Posterior vena cava (tissue), 2 donors: Measurements from ENCODE around the gene TAF1L. TPM values are rescaled to one million over a fixed set of nuclear protein-coding genes. Genes with fewer than 3 reads are reported as not detected.

ENCODE experiments used
- DNase-seq: peaks from one replicate; pipeline ENCODE4 v3.0.0-alpha.2; 2020; ENCODE audit warnings: low spot score
- intact Hi-C, 2 donors: fragments of 100-400 bp; cut with DNase I; formaldehyde crosslinking; loops; one replicate each; pipeline versions ENCODE4 v1.14.1 to v1.14.2; 2022 to 2023
- total RNA-seq, 2 donors: library from RNA; stranded (reverse); fragmentation: NEBNext Ultra II Directional; extraction: Animal tissue kit (Norgen Biotek cat#: 25700); gene quantifications; one replicate each; pipeline ENCODE4 v1.2.1, GENCODE V29; 2021
- donor health status: DM: yes; HTN: yes; CAD: no.
- donor health status: DM: yes; HTN: yes; CAD: no.

TAF1L gene
- total RNA-seq, 2 donors from 2014 or later: 0.05 TPM; not detected in 1

- DNase-seq: no peak
- intact Hi-C loops: loop anchor here in 1 of 2 donors (10.0 kb wide), 1 partner anchor 374 kb away; no protein-coding TSS in a partner anchor
Measured at GRCh38 chr9:32590898-32591297, 44.6 kb downstream of the TAF1L start.

- intact Hi-C loops: loop anchor here in 1 of 2 donors (10.0 kb wide), 1 partner anchor 374 kb away; no protein-coding TSS in a partner anchor
- no peak for DNase-seq
Measured at GRCh38 chr9:32590476-32590875, 45.0 kb downstream of the TAF1L start.

- DNase-seq: no peak
- intact Hi-C loops: no loop called here
Measured at GRCh38 chr9:32589083-32589723, 46.3 kb downstream of the TAF1L start.

- DNase-seq: no peak
- intact Hi-C loops: no loop called here
Measured at GRCh38 chr9:32587901-32588300, 47.6 kb downstream of the TAF1L start.

- intact Hi-C loops: no loop called here
- no peak for DNase-seq
Measured at GRCh38 chr9:32584784-32585183, 50.7 kb downstream of the TAF1L start.

GRCh38 chr9:32581512-32582143 lies 53.8 kb downstream of the TAF1L start:
- no peak for DNase-seq
- intact Hi-C loops: no loop called here

- intact Hi-C loops: no loop called here
Measured at GRCh38 chr9:32580631-32581300, 54.7 kb downstream of the TAF1L start.

GRCh38 chr9:32579706-32580331 lies 55.6 kb downstream of the TAF1L start:
- DNase-seq: peak; percentile 88
- intact Hi-C loops: loop anchor here (2.0 kb wide), 1 partner anchor 201 kb away; no protein-coding TSS in a partner anchor

More at GRCh38 chr9:32580631-32581300, 54.7 kb downstream of the TAF1L start:
- DNase-seq: no peak

Other genes starting within 250 kb of the TAF1L start
- gene RIGI, start 109.5 kb downstream of the TAF1L start, total RNA-seq: 10 to 100 TPM in 1 of 2 donors, 1 to 10 TPM in 1; 7.7 to 12.7 TPM
- gene SMIM27, start 83.3 kb downstream of the TAF1L start, total RNA-seq: 10 to 100 TPM in 1 of 2 donors, 1 to 10 TPM in 1; 9.6 to 10.7 TPM
- 10 to 100 TPM; 11.6 to 14.1 TPM for gene TOPORS, start 83.1 kb downstream of the TAF1L start, total RNA-seq
- 10 to 100 TPM; 43.4 to 51.8 TPM for gene NDUFB6, start 62.5 kb downstream of the TAF1L start, total RNA-seq
- gene TMEM215, start 147.9 kb upstream of the TAF1L start, total RNA-seq: not detected